HepG2 (cell line): Measurements from ENCODE around the gene SLC22A23. TPM values are rescaled to one million over a fixed set of nuclear protein-coding genes. Genes with fewer than 3 reads are reported as not detected.
A peak's percentile ranks its signal among the peaks of the same experiment; 100 is the strongest.

ENCODE experiments used
- ATRX ChIP-seq: sonication (generic); formaldehyde crosslinking; IDR thresholded peaks from 2 replicates; pipeline ENCODE4 v1.4.0; 2020; ENCODE audit warnings: missing genetic modification reagents, borderline replicate concordance
- FOSL2 ChIP-seq: sonication (generic); formaldehyde crosslinking; IDR thresholded peaks from 2 replicates; pipeline ENCODE4 v1.4.0; 2020; ENCODE audit warnings: missing genetic modification reagents
- KIAA2018 ChIP-seq: sonication (generic); formaldehyde crosslinking; IDR thresholded peaks from 2 replicates; pipeline ENCODE4 v1.5.0; 2020; ENCODE audit warnings: mild to moderate bottlenecking, missing genetic modification reagents, borderline replicate concordance
- KMT2A ChIP-seq: sonication (generic); formaldehyde crosslinking; IDR thresholded peaks from 2 replicates; pipeline ENCODE4 v1.4.0; 2020; ENCODE audit warnings: missing genetic modification reagents
- NCOA1 ChIP-seq: sonication (generic); formaldehyde crosslinking; IDR thresholded peaks from 2 replicates; pipeline ENCODE4 v1.9.0; 2021; ENCODE audit warnings: missing genetic modification reagents
- POGZ ChIP-seq: sonication (generic); formaldehyde crosslinking; IDR thresholded peaks from 2 replicates; pipeline ENCODE4 v1.4.0; 2020; ENCODE audit warnings: mild to moderate bottlenecking, missing genetic modification reagents
- REXO4 ChIP-seq: sonication (generic); formaldehyde crosslinking; IDR thresholded peaks from 2 replicates; pipeline ENCODE4 v1.8.0; 2022; ENCODE audit warnings: missing genetic modification reagents, mild to moderate bottlenecking, borderline replicate concordance
- SIN3B ChIP-seq: fragments of 150-350 bp; IDR thresholded peaks from 2 replicates; pipeline ENCODE4 v1.6.1; 2014; ENCODE audit warnings: low read length
- SMAD3 ChIP-seq: sonication (generic); formaldehyde crosslinking; IDR thresholded peaks from 2 replicates; pipeline ENCODE4 v1.4.0; 2020; ENCODE audit warnings: missing genetic modification reagents
- SOX5 ChIP-seq: IDR thresholded peaks from 2 replicates; pipeline ENCODE4 v1.6.1; 2016; ENCODE audit warnings: borderline replicate concordance
- SP2 ChIP-seq: sonication (generic); formaldehyde crosslinking; IDR thresholded peaks from 2 replicates; pipeline ENCODE4 v1.5.1; 2020; ENCODE audit warnings: mild to moderate bottlenecking, missing genetic modification reagents
- SP4 ChIP-seq: sonication (generic); formaldehyde crosslinking; IDR thresholded peaks from 2 replicates; pipeline ENCODE4 v1.8.1; 2023; ENCODE audit warnings: mild to moderate bottlenecking, missing genetic modification reagents
- XBP1 ChIP-seq: sonication (generic); formaldehyde crosslinking; IDR thresholded peaks from 2 replicates; pipeline ENCODE4 v1.5.0; 2020; ENCODE audit warnings: missing genetic modification reagents
- ZNF335 ChIP-seq: sonication (generic); formaldehyde crosslinking; IDR thresholded peaks from 2 replicates; pipeline ENCODE4 v1.4.0; 2020; ENCODE audit warnings: missing genetic modification reagents
- ZNF788 ChIP-seq: sonication (generic); formaldehyde crosslinking; IDR thresholded peaks from 2 replicates; pipeline ENCODE4 v1.5.0; 2020; ENCODE audit warnings: mild to moderate bottlenecking, missing genetic modification reagents, borderline replicate concordance
- polyA plus RNA-seq, 8 experiments: library from polyadenylated mRNA; depleted of rRNA in 3 of 8; stranded (reverse) in 7 of 8; unstranded in 1 of 8; fragments of >200 nt; fragmentation: Illumina TruSeq in 4 of 8; extraction: Trizol in 4 of 8; gene quantifications; 2 replicates each; pipeline versions ENCODE4 v1.2.1 to v1.2.3, GENCODE V29; 2011 to 2016; ENCODE audit warnings: low read depth in 4 of 8, missing spikeins in 1 of 8, mixed read lengths in 1 of 8; ENCODE audit not compliant: insufficient read depth in 1 of 8
- total RNA-seq, 5 experiments: library from RNA; depleted of rRNA; stranded (reverse); fragments of >200 nt; fragmentation: Illumina TruSeq; extraction: Trizol; gene quantifications; 2 replicates each; pipeline ENCODE4 v1.2.3, GENCODE V29; 2016; ENCODE audit warnings: low read depth in 1 of 5
- TF ChIP-seq, protein P1 (sequence below): sonication (generic); formaldehyde crosslinking; IDR thresholded peaks from 2 replicates; pipeline ENCODE4 v1.4.0; 2020; ENCODE audit warnings: missing genetic modification reagents
- TF ChIP-seq, protein P2 (sequence below): sonication (generic); formaldehyde crosslinking; IDR thresholded peaks from 2 replicates; pipeline ENCODE4 v1.4.0; 2020; ENCODE audit warnings: missing genetic modification reagents, mild to moderate bottlenecking, borderline replicate concordance
- TF ChIP-seq, protein P3 (sequence below): sonication (generic); formaldehyde crosslinking; IDR thresholded peaks from 2 replicates; pipeline ENCODE4 v1.4.0; 2020; ENCODE audit warnings: missing genetic modification reagents, borderline replicate concordance

The SLC22A23 gene
- total and polyA plus RNA-seq, 2 of the 13 experiments (the other 11 are each of a cell fraction or from before 2014, with no cell fraction given), result 11.8 to 17.5 TPM

DNA sequence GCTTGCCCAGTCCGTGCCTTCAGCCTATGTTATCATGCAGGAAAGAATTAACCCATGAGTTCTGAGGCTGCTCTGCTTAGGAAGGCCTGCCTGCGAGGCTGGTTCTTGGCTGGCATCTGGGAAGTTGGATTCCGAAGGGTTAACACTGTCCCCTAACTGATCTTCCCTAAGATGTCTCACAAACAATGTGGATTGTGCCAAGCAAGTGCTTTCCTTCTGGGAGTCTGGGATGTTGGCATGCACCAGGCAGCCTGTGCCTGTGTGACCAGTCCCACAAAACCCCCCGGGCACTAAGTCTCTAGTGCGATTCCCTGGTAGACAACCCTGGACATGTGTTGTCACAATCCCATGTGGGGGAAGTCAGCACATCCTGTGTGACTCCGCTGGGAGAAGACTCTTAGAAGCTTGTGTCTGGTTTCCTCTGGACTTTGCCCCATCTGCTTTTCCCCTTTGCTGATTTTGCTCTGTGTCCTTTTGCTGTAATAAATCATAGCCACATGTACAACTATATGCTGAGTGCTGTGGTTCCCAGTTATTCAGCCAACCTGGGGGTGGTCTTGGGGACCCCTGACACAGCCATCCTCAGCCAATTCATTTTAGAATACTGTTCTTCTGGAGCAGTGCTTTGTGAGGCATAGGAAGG, 83.8 kb downstream of the SLC22A23 start (continued):
- peak; percentile 63; the same call in 1 of the 2 replicates for TF ChIP-seq POGZ (CRISPR knock-in tag)
- TF ChIP-seq, protein P1, sequence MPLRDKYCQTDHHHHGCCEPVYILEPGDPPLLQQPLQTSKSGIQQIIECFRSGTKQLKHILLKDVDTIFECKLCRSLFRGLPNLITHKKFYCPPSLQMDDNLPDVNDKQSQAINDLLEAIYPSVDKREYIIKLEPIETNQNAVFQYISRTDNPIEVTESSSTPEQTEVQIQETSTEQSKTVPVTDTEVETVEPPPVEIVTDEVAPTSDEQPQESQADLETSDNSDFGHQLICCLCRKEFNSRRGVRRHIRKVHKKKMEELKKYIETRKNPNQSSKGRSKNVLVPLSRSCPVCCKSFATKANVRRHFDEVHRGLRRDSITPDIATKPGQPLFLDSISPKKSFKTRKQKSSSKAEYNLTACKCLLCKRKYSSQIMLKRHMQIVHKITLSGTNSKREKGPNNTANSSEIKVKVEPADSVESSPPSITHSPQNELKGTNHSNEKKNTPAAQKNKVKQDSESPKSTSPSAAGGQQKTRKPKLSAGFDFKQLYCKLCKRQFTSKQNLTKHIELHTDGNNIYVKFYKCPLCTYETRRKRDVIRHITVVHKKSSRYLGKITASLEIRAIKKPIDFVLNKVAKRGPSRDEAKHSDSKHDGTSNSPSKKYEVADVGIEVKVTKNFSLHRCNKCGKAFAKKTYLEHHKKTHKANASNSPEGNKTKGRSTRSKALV (CRISPR knock-in tag), result peak; percentile 71; the same call in 1 of the 2 replicates
- TF ChIP-seq ZNF335 (CRISPR knock-in tag), result no peak
- no peak for TF ChIP-seq NCOA1 (CRISPR knock-in tag)
- TF ChIP-seq KIAA2018, result no peak
- TF ChIP-seq, protein P2, sequence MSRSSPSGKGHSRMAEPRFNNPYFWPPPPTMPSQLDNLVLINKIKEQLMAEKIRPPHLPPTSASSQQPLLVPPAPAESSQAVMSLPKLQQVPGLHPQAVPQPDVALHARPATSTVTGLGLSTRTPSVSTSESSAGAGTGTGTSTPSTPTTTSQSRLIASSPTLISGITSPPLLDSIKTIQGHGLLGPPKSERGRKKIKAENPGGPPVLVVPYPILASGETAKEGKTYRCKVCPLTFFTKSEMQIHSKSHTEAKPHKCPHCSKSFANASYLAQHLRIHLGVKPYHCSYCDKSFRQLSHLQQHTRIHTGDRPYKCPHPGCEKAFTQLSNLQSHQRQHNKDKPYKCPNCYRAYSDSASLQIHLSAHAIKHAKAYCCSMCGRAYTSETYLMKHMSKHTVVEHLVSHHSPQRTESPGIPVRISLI, result no peak
- no peak for TF ChIP-seq XBP1 (CRISPR knock-in tag)
- peak; percentile 82 for TF ChIP-seq FOSL2 (CRISPR knock-in tag)
- TF ChIP-seq SOX5 (CRISPR knock-in tag), result peak; percentile 61; the same call in 1 of the 2 replicates
- peak; percentile 80; the same call in 1 of the 2 replicates for TF ChIP-seq SMAD3 (CRISPR knock-in tag)
- no peak for TF ChIP-seq SP2 (CRISPR knock-in tag)
- TF ChIP-seq SIN3B, result no peak
- TF ChIP-seq, protein P3, sequence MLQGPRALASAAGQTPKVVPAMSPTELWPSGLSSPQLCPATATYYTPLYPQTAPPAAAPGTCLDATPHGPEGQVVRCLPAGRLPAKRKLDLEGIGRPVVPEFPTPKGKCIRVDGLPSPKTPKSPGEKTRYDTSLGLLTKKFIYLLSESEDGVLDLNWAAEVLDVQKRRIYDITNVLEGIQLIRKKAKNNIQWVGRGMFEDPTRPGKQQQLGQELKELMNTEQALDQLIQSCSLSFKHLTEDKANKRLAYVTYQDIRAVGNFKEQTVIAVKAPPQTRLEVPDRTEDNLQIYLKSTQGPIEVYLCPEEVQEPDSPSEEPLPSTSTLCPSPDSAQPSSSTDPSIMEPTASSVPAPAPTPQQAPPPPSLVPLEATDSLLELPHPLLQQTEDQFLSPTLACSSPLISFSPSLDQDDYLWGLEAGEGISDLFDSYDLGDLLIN (CRISPR knock-in tag), result no peak
- TF ChIP-seq SP4 (CRISPR knock-in tag), result peak; percentile 42; the same call in 1 of the 2 replicates
- TF ChIP-seq KMT2A (CRISPR knock-in tag), result no peak
- no peak for TF ChIP-seq ATRX
- no peak for TF ChIP-seq REXO4 (CRISPR knock-in tag)
- TF ChIP-seq ZNF788, result peak; percentile 71; the same call in 1 of the 2 replicates
